ENCODE measurements around the gene CSE1L.
"Not testable (repeated sequence)": the region's sequence is repeated elsewhere in the genome, so short reads cannot be mapped to it uniquely, and the experiment has no call there.

CSE1L gene

GRCh38 chr20:49074521-49074920 is 28.4 kb downstream of the CSE1L start:
- DNase-seq: no peak

DNA sequence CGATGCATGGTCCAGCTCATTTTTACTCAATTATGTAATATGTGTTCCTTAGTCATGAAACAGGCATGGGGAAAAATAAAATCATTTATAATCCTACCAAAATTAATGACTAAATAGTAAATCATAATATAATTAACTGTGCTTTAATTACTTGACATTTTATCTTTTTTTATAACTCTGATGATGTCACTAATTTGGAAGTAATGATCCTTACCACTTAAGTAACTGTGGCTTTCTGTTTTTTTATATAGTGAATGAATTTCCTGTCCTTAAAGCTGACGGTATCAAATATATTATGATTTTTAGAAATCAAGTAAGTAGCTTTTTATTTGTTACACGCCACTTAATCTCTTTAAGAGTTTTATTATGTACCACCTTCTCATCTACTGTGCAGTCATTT is 32.2 kb downstream of the CSE1L start:
- DNase-seq: no peak

DNA sequence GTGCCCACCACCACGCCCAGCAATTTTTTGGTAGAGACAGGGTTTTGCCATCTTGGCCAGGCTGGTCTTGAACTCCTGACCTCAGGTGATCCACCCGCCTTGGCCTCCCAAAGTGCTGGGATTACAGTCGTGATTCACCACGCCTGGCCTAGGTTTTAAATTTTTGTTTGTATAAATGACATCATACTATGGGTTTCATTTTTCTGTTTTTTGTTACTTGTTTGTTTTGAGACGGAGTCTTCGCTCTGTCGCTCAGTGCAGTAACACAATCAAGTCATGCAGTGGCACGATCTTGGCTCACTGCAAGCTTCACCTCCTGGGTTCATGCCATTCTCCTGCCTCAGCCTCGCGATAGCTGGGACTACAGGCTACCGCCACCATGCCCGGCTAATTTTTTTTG is 36.2 kb downstream of the CSE1L start:
- DNase-seq: not testable (repeated sequence)

DNA sequence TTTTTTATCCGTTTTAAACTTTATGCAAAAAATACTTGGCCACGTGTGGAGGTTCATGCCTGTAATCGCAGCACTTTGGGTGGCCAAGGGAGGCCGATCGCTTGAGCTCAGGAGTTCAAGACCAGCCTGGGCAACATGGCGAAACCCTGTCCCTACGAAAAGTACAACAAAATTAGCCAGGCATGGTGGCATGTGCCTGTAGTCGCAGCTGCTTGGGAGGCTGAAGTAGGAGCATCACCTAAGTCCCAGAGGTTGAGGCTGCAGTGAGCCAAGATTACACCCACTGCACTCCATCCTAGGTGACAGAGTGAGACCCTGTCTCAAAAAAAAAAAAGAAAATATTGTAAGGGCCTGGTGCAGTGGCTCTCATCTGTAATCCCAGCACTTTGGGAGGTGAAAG is 45.0 kb downstream of the CSE1L start:
- no peak for DNase-seq

DNA sequence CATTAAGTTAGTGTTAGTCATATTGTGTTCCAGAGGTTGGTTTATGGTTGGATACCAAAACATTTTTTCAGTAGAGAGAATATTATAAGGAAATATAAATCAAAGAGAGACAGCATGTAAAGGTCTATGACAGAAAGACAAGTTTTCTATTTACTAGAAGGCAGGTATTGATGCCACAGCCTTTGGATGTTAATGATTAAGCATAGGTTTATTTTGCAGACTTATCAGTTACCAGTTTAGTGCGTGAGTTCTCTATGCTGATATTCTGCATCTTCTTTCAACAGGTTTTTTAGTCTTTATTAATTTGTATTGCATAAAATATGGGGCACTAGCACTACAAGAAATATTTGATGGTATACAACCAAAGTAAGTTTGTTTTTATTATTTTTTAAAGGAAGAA is 45.6 kb downstream of the CSE1L start:
- no peak for DNase-seq

- no peak for DNase-seq
These were observed 50.2 kb downstream of the CSE1L start for GRCh38 chr20:49096203-49096730.

DNA sequence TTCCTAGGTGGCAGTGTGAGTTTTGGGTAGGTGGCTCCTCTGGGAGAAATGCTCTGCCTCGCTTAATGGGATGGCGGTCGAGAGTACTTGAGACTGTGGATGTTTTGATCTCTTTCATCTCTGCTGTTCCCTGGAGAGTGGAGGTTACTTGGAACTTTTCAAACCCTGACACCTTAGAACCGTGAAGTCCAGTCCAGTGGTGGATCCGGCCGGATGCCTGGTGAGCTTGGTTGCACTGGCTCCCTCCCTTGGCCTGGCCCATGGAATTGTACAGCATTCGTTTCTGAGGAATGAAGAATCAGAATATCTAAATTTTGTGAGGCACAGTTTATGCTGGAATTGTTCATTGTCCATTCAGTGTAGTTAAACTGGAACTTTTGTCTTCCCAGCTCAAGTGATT is 51.0 kb downstream of the CSE1L start:
- DNase-seq: no peak

DNA sequence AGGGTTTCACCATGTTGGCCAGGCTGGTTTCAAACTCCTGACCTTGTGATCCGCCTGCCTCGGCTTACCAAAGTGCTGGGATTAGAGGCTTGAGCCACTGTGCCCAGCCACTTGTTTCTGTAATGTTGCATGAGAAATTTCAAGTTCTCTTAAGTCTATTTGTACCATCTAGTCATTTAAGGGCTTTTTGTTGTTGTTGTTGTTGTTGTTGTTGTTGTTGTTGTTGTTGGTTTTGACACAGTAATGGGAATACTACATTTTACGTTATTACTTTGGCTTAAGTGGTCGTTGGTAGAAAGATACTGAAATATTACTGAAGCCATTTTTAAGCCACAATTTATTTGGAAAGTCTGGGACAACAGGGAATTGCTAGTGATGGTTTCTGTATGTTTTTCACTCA is 52.0 kb downstream of the CSE1L start:
- DNase-seq: no peak

DNA sequence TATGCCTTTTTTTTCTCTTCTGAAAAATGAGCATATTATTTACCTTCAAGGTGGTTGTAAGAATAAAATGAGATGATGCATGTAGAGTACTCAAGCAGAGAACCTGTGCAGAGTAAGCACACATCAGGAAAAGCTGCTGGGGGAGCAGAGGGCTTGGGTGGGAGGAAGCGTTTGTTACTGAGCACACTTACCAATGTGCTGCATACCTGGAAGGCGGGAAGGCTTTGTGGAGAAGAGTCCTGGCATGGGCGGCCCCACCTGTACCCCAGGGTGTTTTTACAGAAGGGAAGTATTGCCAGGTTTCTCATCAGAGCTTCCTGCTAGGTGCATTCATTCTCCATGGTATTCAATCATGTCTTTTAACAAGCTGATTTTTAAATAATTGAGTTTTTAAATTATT is 52.9 kb downstream of the CSE1L start:
- DNase-seq: no peak

- not testable (repeated sequence) for DNase-seq
These were observed 54.2 kb downstream of the CSE1L start for GRCh38 chr20:49100292-49100691.

GRCh38 chr20:49100972-49101371 is 54.9 kb downstream of the CSE1L start:
- DNase-seq: no peak

GRCh38 chr20:49103019-49103418 is 56.9 kb downstream of the CSE1L start:
- DNase-seq: no peak

DNA sequence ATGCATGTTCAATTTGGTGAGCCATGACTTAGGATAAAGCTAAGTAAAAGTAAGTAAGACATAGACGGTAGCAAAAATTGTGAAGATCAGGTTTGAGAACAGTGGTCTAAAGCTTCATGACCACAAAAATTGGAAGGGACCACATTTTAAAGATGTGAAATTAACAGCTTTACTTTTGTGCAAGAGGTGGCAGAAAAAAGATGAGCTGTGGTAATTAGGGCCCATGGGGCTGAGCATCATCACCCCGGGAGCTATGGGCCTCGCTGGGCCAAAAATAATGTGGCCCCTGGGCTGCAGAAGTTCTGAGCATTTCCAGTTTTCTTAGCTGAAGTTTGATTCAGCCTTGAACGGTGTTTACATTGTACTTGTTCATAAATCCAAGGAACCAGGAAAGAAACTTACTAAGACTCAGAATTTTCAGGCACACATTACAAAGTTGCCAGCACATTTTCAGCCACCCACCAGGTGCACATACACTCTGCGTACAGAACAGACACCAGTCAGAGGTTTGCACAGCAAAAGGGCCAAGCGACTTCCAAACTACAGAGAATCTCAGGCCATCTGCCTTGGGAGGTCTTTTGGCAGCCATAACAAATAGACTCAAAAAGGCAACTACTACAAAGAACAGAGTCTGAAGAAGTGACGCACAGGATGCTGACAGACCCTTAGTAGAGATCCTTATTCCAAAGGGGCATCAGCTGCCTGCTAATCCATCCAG is 57.7 kb downstream of the CSE1L start:
- DNase-seq: no peak

DNA sequence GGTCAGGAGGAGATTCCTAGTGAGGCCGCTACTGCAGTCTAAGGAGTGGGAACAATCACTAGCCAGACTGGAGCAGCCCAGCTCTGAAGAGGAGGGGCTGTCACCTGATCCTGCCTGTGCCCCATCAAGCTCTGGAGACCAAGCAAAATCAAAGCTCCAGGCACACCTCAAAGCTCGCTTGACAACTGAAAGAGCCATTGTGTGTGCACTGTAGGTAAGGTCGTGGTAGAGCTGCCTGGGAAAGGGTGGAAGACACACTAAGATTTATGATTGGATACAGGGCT is 58.2 kb downstream of the CSE1L start:
- DNase-seq: no peak

DNA sequence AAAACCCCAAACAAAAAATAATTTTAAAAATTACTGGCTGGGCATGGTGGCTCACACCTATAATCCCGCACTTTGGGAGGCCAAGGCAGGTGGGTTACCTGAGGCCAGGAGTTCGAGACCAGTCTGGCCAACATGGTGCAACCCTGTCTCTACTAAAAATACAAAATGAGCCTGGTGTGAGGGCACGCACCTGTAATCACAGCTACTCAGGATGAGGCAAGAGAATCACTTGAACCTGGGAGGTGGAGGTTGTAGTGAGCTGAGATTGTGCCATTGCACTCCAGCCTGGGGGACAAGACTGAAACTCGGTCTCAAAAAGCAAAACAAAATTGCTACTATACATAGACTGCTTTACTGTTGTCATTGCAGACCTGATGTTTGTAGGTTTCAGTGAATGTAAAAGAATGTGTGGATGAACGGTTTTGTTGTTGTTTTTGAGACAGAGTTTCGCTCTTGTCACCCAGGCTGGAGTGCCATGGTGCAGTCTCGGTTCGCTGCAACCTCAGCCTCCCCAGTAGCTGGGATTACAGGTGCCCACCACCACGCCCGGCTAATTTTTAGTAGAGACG is 59.0 kb downstream of the CSE1L start:
- not testable (repeated sequence) for DNase-seq

DNA sequence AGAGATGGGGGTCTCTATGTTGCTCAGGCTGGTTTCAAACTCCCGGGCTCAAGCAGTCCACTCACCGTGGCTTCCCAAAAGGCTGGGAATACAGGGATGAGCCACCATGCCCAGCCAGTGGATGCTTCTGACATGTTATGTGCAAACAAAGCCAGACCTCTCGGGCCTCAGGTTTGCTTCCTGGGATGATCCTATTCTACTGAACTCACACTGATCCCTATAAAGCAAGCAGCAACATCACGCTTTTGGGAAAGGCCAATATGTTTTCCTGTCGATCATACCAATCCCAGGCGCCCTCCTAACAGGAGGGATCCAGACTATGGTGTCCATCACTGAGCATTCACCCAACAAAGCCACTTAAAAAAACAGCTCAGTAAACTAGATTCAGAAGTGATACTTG is 60.2 kb downstream of the CSE1L start:
- no peak for DNase-seq

DNA sequence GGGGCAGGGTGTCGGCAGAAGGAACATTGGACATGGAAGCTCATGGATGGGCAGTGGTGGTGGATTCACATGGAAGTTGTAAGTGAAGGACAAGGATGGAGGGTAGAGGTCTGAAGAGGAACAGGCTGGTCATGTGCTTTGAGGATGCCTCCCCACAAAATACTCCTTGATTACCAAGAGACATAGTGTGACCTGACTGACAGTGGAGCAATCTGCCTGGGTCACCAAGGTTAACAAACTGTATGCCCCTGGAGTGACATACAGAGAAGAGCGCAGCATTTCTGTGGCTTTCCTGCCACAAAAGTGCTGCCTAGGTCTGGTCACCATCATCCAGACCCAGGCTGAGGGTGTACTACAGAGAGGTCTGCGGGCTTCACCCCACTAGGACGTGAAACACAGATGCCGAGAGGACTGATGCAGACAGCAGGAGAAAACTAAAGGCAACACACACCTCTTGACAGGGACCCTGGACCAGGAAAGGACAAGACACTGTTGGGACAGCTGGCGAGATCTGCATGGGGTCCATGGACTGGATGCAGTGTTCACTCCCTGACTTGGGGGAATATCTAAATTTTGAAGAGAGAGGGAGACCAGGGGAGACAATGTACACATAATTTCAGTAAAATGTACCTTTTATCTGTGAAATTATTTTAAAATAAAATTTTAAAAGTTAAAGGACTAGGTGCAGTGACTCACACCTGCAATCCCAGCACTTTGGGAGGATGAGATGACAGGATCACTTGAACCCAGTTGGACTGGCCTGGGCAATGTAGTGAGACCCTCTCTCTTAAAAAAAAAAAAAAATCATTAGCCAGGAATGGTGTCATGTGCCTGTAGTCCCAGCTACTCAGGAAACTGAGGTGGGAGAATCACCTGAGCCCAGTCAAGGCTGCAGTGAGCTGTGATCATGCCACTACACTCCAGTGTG is 64.9 kb downstream of the CSE1L start:
- no peak for DNase-seq

DNA sequence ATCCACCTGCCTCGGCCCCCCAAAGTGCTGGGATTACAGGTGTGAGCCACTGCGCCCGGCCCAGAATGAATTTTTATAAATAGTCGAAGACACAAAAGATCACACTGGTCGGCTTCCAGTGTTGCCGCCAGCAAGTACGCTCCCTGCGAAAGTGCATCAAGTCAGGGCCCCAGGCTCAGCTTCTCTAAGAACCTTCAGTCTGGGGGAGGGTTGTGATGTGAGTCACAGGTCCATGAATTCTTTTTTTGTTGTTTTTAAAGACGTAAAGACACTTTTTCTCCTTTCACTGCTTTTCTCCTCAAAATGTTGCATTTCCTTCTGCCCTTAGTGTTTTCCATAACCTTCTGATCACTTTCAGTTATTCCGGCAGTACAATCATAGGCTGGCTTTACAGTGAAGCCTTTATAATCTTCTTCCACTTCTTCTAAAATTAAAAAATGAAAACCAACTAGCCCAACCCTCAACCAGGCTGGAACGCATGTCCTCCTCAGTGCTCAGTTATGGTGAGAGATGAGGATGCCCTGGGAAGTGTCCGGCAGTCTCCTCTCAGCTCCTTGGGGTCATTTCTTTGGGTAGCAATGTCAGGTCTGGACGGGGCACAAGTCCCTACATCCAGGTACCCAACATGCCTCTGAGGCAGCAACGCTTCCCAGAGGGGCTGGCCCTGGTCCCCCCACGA is 66.6 kb downstream of the CSE1L start:
- no peak for DNase-seq

DNA sequence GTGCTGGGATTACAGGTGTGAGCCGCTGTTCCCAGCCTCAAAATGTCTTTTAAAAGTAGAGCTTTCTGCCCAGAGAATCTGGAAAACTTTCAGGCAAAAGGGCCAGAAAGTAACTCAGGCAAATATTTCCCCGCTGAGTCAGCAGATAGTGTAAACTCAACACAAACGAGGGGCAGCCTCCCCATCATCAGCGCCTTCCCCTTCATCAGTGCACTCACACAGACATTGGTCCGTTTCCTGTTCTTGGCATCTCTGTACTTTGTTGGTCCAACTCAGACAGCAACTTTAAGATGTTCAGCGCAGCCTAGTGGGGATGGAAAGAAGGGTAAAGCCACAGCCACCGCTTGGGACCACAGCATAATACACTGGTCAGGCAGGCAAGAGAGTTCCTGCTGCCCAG is 69.5 kb downstream of the CSE1L start:
- DNase-seq: no peak

- no peak for DNase-seq
These were observed 72.2 kb downstream of the CSE1L start for GRCh38 chr20:49118307-49118706.

DNA sequence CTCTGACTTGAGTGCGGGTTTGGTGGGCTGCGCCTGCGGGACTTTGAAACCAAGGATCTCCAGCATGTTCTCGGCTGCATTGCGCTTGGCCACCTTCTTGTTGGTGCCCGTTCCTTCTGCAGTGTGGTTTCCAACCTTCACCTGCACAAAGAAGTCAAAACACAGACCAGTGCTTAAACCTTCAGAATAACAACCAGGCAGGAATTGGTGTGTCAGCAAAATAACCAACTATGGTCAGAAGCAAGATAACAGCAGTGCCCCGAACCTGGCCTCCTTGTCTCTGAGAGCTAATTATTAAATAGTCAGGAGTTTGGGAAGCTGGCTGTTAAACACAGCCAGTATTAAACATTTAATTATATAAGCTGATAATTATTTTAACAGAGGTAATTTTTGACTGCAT is 73.9 kb downstream of the CSE1L start:
- DNase-seq: no peak

- DNase-seq: no peak
These were observed 76.8 kb downstream of the CSE1L start for GRCh38 chr20:49122920-49123319.

GRCh38 chr20:49123982-49124381 is 77.9 kb downstream of the CSE1L start:
- no peak for DNase-seq
